Measurements from ENCODE around the gene ADAT1.

- TF ChIP-seq OSR1 (CRISPR knock-in tag; IDR thresholded peaks at IDR 0.05) (no peak), POU6F1 (CRISPR knock-in tag; IDR thresholded peaks at IDR 0.05; ENCODE audit: borderline replicate concordance, low read depth) (no peak), RARB (CRISPR knock-in tag; IDR thresholded peaks at IDR 0.05) (no peak), TOX (CRISPR knock-in tag; IDR thresholded peaks at IDR 0.05; ENCODE audit: borderline replicate concordance) (no peak), ZFP30 (CRISPR knock-in tag; IDR thresholded peaks at IDR 0.05) (no peak)
Measured at GRCh38 chr16:75647112-75647491, 24.0 kb upstream of the ADAT1 start.

Measured in SK-N-SH treated with all-trans-retinoic acid at 6 μM for 48 hours (cell line).